SKM-1 treated with dmso at 0.1 percent for 144 hours (cell line): ENCODE data around the gene PRICKLE2.
"Not testable (repeated sequence)": the region's sequence is repeated elsewhere in the genome, so short reads cannot be mapped to it uniquely, and the experiment has no call there.

Source experiments
- DNase-seq: peaks from one replicate; lab custom pipeline; 2025; ENCODE audit not compliant: unreplicated experiment; lab: John Stamatoyannopoulos, UW

Gene PRICKLE2

DNA sequence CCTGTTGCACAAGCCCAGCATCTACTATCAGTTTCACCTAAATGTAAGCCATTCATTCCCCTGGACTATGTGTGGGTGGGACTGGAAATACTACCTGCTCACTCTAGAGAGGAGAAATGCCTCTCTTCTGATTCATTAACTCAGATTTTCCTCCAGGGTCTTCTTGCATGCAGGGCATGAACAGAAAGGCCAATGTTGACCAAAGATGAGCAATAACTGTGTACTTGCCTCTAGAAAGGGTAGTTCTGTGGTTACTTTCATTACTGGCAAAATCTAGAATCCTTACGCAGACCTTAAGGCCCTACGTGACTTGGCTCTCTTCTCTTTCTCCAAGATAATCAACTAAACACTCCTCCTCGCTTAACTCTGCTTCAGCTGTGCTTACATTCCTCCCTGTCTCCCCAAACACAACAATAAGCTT is 120.6 kb downstream of the PRICKLE2 start:
- no peak for DNase-seq

GRCh38 chr3:64104006-64104405 is 121.3 kb downstream of the PRICKLE2 start:
- DNase-seq, result no peak

DNA sequence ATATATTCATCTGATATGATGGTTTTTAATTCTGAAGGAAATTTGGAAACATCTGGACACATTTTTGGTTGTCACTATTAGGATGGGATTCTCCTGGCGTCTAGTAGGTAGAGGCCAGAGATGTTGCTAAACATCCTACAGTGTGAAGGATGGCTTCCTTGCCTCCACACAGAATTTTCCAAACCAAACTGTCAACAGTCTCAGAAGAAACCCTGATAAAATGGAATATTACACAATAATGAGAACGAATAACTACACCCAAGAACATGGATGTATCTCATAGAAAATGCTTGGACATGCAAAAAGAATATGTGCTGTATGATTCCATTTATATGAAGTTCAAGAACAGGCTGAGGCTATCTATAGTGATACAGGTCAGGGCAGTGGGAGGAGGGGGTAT is 122.1 kb downstream of the PRICKLE2 start:
- DNase-seq, result no peak

GRCh38 chr3:64102147-64102546 is 123.1 kb downstream of the PRICKLE2 start:
- DNase-seq, result no peak

DNA sequence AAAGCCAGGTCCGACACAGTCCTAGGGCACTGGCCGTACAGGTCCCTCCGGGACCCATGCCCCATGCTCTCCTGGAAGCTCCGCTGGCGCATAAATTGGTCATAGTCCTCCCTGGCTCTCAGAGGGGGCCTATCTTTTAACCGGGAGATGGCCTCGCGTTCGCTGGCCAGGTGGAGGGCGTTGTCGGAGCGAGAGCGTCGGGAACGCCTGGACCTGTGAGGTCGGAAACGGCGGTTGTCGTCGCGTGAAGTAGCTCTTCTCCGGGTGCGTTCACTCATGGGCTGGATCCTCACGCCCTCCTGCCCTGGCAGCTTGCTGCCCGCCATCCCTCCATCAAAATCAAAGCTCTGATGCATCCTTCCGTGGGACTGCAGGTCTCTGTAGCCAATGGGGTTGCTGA is 126.0 kb downstream of the PRICKLE2 start:
- no peak for DNase-seq

- DNase-seq, result no peak
Measured at GRCh38 chr3:64098670-64099069, 126.6 kb downstream of the PRICKLE2 start.

DNA sequence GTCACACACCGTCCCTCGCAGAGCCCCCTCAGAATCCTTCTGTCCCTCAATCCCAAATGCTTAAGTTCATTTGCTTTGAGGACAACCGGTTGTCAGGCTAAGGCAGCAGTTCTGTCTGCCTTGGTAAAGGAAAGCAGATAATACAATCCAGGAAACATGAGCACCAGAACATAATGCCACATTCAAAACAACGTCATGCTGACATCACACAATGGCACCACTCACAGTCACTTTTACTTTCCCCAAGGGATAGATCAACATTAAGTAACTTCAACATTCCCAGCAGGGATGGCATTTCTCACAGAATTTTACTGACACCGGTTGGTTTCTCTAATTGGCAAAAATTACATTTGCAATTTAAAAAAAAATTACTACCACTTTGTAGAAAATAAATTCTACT is 127.3 kb downstream of the PRICKLE2 start:
- no peak for DNase-seq

GRCh38 chr3:64095802-64096201 is 129.5 kb downstream of the PRICKLE2 start:
- DNase-seq, result no peak

DNA sequence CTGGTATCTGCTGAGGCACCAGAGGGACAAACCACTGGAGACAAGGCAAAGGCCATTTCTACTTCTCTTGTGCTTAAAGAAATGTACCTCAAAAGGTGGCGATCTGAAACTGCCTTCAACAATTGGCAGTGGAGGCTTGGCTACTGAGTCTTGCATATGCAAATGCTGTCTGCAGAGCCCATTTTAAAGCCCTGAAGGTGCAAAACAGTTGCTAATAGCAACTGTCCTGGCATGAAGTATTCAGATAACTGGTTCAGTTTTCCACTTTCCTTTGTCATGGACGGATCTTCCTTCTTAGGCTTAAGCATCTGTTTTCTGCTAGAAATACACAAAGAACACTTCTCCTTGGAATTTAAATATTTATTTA is 130.6 kb downstream of the PRICKLE2 start:
- DNase-seq, result no peak

DNA sequence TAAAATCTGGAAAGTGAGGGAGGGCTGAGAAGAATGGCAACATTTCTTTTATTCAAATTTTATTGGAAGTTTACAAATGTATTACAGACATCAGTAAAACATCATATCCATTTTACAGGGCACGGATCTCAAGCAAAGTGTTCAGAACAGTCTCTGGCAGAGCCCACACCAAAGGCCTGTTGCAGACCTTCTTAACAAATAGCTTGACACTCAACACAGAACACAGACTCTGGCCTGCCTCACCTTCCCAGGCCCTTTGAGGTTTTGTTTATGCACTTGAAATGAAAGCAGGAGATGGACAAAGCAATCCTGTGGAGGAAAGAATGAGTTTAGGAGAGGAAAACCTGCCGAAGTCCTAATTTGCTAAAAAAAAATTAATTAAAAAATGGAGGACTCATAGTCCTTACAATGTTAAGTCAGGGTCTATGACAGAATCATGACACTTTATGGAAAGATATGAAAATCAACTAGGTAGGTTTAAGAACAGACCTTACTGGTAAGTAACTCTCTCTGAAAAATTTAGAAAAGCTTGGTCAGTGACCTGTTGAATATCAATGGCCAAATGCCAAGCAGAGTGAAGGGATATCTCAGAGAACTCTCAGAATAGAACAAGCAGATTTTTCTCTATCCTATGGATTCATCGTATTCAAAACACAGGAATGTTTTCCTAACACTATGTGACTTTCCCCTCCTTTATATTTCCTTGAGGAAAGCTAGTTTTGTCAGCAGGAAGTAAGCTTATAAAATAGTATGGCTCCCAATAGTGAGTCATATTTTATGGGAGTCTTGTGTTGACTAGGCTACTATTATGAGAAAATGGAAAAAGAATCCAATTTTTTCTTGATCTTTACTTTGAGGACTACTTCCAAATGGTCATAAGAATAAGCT is 131.2 kb downstream of the PRICKLE2 start:
- DNase-seq, result no peak

- DNase-seq, result no peak
Measured at GRCh38 chr3:64093211-64093610, 132.1 kb downstream of the PRICKLE2 start.

GRCh38 chr3:64091501-64091900 is 133.8 kb downstream of the PRICKLE2 start:
- DNase-seq, result no peak

DNA sequence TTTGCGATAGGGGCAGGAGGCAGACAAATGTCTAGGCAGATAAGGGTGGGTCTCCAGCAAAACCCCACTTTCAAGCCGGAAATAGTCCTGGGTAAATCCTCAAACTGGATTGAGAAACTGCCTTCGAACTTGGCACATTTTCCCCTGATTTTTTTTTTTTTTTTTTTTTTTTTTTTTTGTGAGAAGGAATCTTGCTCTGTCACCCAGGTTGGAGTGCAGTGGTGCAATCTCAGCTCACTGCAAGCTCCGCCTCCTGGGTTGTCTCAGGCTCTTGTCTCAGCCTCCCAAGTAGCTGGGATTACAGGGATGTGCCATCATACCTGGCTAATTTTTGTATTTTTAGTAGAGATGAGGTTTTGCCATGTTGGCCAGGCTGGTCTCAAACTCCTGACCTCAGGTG is 135.9 kb downstream of the PRICKLE2 start:
- DNase-seq, result not testable (repeated sequence)

DNA sequence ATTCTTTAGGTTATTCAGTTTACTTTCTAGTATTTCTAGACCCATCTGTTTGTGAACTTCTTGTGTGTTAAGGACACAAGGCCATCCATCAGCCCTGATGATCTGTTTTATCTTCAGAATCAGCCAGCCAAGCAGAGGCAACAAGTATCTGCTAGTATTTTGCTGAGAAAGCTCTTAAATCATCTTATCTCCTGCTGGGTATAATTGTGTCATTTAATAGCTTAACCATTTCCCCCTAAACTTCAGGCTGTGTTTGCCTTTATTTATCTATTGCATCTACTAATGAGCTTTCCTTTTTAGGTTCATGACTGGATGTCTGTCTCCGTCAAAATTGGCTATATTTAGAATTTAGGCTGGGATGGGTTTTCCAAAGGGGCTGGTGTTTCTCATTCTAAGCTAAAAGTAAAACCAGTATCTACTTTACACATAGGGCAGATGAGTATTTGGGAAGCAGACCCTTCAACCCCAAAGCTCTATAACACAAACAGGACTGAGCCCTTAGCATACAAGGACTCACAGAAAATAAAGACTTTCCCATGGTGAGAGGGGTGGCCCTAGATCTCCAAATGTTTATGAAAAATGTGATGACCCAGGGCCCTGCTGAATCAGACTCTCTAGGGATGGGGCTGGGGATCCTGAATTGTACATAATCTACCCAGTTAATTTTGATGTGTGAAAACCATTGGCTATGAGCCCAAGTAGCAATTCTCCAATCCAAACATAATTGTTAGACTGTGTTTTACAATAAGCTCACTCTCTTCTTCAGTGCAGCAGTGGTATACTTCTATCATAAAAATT is 136.7 kb downstream of the PRICKLE2 start:
- no peak for DNase-seq

DNA sequence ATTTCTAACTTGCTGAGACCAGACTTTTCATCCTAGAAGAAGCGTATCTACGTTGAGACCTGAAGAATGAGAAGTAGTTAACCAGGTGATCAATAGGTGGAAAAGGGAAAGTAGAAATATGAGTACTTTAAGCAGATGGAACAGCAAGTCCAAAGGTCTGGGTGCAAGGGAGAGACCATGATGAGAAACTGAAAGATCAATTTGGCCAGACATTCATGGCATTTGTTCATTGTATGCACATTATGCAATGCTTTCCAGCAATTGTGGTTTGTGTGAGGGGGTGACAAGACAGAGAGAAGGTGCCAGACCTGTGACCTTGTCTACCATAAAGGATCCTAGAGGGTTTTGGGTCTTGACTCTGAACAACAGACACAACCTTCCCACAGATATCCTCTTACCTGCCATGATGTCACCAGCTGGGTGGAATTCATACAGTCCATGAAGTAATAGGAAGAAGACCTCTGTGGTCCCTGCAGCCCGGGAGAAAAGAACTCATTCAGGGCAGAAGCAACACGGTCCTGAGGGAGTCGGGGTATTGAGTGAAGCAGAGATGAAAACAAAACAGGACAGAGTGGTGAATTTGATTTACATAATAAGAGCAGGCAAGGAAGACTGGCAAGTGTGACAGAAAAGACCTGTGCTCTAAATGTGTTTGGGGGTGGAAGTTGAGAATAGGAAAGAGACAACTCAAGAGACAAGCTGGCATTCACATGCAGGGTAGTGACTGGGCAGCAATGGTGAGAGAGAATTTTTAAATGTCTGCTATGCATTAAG is 138.6 kb downstream of the PRICKLE2 start:
- DNase-seq, result no peak

DNA sequence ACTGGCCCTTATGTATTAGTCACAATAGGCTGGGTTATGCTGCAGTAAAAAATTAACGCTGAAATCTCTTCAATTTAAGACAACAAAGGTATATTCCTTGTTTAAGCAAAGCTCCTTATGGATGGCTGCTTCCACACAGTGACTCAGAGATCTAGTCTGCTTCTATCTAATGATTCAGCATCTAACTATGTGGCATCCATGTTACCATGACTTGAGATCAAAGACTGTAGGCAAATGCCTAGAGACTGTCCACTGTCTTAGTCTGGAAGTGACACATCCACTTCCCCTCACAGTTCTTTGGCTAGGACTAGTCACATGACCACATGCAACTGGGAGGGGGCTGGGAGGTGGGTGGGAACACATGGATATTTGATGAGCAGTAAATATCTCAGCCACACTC is 140.6 kb downstream of the PRICKLE2 start:
- DNase-seq, result no peak

DNA sequence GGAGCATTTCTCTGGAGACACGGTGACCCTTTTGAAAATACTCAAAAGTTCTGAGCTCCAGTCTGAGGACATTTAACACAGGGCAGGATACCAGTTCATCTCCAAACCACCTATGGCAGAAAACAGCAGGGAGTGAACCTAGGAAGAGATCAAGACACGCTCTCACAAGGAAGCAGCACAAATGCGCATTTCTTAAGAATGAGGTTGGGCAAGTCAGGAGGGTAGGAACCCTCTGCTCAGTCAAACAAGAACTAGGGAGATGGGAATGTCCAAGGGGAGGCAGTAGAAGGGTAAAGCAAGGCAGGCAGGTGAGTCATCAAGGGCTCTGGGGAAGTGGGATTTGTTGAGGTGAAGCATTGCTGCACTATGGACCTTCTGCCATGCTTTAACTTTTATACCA is 141.7 kb downstream of the PRICKLE2 start:
- DNase-seq, result peak; percentile 64

DNA sequence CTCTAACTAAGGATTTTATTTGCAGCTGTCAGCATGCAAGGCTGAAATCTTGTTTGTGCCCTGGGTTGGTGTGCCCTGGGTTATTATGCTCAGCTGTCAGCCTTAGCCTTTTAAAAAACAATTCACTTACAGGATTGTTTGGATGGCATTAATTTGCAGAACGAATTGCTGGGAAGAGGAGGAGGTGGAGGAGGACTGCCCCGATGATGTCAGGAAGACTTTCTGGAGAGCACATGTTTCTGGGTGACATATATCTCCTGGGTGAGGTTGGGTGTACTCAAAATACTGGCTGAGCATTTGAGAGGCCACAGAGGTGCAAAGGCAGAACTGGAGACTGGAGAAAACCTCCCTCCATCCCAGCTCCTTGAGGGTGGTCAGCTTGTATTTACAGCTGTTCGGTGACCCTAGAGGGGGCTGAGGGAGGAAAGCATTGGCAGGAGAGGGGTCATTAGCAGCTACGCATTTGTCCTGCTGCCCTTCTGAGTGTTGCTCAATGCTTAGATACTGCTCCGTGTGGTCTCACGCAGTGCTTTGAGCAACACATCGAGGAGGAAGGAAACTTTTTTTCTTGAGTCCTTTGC is 142.2 kb downstream of the PRICKLE2 start:
- DNase-seq, result peak; percentile 70

DNA sequence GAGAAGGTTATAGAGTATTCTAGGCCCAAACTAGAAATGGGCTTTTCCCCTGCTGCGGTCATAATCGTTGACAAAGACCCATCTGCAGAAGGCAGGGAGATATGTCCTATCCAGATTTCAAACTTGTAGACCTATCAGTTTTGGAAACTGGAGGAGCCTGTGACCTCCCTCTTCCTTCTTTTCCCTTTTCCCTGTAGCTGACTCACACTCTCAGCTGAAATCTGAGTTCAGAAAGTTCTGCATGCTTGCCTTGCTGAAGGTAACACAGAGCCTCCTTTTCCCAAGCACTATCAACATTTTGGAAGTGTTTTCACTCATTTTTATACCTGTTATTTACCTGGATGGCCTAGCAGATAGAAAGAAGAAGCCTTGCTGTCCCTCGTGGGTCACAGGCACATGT is 142.9 kb downstream of the PRICKLE2 start:
- no peak for DNase-seq

GRCh38 chr3:64081235-64081630 is 144.0 kb downstream of the PRICKLE2 start:
- no peak for DNase-seq

DNA sequence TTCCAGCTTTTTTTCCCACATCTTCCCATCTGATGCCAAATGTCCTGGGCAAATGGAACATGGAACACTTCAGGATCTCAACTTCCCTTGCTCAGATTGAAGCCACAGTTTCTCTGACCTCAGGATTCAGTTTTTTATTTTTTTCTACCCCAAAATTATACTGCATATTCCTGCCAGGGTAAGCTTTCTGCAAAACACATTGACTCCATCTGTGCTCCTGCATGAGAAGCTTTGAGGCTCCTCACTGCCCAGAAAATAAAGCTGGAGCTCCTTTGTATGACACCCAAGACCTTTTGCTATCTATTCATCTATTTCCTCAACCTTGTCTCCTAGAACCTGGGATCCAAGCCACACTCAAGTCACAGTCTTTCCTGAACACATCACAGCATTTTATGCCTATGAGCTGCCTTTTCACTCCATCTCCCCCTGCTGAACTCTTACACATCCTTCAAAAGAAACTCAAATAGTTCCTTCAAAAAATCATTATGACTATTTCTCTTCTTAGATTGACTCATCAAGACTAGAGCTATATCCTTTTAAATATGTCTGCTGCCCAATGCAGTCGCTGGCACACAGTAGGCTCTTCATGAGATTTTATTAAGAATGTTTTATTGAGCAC is 144.5 kb downstream of the PRICKLE2 start:
- DNase-seq, result no peak
